HPDE6-E6E7 (cell line): ENCODE data around the gene SEC24D.
A peak's percentile ranks its signal among the peaks of the same experiment; 100 is the strongest.
"Not testable (repeated sequence)": the region's sequence is repeated elsewhere in the genome, so short reads cannot be mapped to it uniquely, and the experiment has no call there.

Source experiments
- DNase-seq: peaks from one replicate; pipeline ENCODE4 v3.0.0; 2011; ENCODE audit warnings: missing footprints; ENCODE audit errors: extremely low spot score

The SEC24D gene, protein sequence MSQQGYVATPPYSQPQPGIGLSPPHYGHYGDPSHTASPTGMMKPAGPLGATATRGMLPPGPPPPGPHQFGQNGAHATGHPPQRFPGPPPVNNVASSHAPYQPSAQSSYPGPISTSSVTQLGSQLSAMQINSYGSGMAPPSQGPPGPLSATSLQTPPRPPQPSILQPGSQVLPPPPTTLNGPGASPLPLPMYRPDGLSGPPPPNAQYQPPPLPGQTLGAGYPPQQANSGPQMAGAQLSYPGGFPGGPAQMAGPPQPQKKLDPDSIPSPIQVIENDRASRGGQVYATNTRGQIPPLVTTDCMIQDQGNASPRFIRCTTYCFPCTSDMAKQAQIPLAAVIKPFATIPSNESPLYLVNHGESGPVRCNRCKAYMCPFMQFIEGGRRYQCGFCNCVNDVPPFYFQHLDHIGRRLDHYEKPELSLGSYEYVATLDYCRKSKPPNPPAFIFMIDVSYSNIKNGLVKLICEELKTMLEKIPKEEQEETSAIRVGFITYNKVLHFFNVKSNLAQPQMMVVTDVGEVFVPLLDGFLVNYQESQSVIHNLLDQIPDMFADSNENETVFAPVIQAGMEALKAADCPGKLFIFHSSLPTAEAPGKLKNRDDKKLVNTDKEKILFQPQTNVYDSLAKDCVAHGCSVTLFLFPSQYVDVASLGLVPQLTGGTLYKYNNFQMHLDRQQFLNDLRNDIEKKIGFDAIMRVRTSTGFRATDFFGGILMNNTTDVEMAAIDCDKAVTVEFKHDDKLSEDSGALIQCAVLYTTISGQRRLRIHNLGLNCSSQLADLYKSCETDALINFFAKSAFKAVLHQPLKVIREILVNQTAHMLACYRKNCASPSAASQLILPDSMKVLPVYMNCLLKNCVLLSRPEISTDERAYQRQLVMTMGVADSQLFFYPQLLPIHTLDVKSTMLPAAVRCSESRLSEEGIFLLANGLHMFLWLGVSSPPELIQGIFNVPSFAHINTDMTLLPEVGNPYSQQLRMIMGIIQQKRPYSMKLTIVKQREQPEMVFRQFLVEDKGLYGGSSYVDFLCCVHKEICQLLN

DNA sequence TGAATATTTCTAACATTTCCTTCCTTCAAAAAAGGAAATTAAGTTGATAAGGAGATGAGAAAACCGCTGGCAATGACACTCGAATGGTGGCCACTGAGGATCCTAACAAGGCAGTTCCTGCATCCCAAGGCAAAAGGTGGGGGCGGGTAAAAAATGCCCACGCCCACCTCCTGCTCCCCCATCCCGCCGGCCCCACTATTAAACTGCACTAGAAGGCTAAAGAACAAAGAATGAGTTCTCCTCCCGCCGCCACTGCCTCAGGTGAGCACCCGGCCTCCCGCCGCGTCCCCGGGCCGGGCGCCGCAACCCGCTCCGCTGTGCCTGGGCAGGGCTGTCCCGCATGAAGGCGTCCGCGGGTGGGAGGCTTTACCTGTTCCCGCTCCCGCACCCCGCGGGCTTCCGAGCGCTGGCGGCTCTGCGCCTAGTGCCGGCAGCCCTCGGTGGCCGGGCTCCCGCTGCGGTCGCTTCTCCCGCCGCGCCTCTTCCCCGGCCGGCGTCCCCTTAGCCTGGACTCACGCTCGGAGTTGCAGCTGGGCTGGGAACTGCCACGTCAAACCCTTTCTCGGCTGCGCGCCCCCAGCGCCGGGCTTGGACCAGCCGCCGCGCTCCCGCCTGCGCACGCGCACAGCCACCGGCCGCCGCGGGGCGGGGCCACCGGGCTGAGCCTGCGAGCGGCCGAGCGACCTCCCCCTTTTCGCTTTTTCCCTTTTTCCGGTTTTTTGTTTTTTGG is at the start of gene SEC24D:
TSS of gene SEC24D (minus strand) at position 556 of the 730 bp plus-strand sequence. CDS start 2,430 bp downstream, outside the sequence.
- peak; percentile 95 for DNase-seq

DNA sequence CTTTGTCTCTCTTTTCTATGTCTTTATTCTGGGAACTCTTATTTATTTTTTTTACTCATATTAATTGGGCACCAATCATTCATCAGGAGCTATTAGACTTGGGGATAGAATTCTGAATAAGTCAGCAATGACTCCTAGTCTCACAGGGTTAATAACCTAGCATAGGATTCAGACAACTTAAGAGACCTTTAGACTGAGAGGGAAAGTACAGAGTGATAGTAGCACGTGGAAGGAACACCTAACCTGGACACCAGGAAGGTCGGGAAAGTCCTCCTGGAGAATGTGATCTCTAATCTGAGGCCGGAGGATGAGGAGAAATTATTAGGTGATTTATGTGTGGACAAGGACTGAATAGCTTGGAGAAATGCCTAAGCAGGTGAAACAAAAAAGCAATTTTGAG is 48.8 kb upstream of the SEC24D start:
- DNase-seq = no peak

DNA sequence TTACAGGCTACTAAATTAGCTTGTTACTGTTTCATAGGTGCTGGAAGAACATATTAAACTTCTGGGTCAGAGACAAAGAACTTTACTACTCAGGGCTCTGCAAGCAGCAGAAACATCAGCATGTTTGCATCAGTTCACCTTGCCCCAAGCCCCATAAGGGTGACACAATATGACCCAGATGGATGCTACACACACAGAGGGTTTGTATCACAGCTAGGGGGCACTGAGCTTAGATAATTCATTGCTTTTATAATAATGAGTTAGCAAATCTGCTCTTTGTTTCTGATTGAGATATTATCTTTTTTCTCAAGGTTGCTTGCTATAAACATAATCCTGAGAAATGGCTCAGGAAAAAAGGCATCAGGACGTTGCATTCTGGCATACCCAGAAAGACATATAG is 47.9 kb upstream of the SEC24D start:
- DNase-seq = no peak

DNA sequence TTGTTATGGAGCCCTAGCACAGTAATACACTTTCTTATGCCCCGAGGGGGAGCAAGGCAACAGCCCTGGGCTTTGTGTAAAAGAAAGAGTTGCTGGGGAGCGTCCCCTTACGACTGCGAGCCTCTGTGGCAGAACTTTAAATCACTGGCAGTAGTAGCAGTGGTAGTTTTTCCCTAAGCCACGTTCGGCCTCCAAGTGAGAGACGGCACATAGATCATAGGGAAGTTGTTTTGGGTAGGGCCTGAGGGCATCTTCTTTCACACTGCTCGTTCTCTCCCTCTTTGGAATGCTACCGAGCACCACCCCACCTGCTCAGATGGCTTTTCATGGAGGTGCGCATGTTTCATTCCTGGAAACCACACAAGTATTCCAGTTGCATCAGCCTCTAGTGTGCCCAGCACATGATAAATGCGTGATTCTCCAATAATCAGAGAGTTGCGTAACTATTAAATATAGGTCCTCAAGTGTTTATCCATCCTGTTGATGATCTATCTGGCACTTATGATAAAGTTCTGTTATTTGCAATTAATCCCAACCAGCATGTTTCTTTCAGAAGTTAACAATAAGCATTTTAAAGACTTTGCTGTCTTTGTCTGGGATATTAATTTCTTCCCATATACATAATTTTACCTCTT is 45.7 kb upstream of the SEC24D start:
- no peak for DNase-seq

DNA sequence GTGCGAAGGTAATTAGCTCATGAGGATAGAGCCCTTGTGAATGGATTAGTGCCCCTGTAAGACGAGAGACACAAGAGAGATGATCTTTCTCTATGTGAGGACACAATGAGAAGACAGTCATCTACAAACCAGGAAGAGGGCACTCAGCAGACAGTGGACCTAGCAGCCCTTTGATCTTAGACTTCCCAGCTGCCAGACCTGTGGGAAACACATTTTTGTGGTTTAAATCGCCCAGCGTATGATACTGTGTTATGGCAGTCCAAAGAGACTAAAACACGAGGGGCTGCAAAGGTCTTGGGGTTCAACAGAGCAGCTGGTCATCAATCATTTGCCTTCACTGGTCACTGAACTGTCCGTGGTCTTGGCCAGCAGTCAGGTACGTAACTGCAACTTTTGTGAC is 43.5 kb upstream of the SEC24D start:
- no peak for DNase-seq

DNA sequence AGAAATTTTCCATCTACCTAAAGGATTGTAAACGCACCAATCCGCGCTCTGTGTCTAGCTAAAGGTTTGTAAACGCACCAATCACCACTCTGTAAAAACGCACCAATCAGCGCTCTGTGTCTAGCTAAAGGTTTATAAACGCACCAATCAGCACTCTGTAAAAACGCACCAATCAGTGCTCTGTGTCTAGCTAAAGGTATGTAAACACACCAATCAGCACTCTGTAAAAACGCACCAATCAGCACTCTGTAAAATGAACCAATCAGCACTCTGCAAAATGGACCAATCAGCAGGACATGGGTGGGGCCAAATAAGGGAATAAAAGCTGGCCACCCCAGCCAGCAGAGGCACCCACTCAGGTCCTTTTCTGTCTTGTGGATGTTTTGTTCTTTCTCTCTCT is 42.6 kb upstream of the SEC24D start:
- DNase-seq = not testable (repeated sequence)

DNA sequence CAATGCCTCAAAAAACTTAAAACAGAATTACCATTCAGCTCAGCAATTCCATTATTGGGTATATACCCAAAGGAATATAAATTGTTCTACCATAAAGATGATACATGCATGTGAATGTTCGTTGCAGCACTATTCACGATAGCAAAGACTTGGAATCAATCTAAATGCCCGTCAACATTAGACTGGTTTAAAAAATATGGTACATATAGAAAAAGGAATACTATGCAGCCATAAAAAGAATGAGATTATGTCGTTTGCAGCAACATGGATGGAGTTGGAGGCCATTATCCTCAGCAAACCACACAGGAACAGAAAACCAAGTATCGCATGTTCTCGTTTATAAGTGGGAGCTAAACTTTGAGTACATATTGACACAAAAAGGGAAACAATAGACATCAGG is 41.9 kb upstream of the SEC24D start:
- no peak for DNase-seq

DNA sequence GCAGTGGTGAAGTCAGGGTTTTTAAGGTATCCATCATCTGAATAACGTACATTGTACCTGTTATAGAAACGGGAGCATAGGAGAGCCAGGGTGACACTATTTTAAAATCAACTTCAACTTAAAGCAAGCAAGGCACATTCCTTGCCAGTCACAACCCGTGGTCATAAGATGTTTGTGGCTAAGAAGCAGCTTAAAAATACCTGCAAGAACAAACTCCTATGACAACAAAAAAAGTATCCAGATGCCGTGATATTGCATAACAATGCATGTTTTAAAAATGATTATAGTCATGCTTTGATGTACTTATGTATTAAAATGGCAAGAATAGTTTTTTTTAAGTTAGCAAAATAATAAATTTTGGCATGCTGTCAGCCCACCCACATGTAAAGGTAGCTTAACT is 36.3 kb upstream of the SEC24D start:
- no peak for DNase-seq

DNA sequence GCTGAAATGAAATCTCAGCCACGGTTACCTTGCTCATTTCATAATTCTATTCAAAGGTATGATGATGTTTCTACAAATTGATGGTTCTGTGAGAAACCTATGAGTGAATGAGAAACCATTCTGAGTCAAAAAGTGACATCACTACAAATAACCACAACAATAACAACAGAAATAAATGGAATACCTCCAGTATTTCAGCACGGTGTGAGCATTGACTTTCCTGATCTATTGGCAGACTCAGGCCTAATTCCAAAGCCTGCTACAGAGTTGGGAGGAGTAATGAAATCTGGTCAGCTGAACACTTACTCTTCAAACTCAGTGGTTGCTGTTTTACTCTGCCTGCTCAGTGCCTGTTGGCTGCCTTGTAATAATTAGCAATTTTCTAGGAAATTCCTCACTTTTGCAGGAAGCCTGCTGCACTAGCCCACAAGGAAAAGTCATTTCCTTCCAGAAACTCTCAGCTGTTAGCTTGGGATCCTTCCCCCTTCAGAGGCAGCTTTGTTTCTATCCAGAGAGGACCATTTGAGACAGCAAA is 33.9 kb upstream of the SEC24D start:
- no peak for DNase-seq

DNA sequence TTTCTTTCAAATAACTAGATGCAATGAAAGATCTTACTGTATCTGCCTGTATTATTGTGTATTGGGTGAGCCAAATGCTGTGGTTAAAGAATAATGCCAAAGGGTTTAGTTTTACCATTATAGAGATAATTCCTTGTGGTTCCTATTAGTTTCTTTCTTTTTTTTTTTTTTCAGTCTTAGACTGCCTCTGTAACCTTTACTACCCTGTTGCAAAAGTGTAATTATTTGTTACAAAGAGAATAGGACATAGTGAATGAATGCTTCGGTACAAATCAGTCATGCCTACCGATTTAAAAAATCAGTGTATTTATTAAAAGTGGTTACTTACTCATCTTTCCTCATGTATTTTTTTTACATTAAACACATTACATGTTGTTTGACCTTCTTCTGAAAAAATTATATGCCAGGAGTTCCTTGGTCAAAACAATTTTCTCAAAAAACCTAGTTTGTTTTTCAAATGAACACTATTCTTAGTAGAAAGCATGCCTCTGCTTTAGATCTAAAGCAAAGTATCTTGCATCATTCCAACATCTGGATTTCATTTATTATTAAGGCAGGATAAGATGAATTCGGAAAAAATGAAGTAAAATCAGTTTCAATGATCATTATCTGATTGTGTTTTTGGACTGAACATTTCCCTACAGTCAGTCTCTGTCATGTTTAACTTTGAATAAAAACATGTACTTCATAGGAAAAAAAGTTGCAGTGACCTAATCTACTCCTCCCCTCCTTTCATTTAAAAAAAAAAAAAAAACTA is 31.6 kb upstream of the SEC24D start:
- no peak for DNase-seq

DNA sequence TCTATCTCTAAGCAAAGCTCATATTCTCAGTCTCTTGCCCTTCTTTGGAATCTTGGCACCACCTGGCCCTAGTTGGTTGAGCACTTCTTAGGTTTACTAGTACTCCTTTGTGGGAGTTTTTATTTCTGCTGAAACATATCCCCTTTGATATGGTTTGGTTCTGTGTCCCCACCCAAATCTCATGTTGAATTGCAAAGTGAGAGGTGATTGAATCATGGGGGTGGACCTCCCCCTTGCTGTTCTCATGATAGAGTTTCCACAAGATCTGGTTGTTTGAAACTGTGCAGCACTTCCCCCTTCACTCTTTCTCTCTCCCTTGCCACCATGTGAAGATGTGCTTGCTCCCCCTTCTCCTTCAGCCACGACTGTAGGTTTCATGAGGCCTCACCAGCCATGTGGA is 30.5 kb upstream of the SEC24D start:
- DNase-seq = no peak

DNA sequence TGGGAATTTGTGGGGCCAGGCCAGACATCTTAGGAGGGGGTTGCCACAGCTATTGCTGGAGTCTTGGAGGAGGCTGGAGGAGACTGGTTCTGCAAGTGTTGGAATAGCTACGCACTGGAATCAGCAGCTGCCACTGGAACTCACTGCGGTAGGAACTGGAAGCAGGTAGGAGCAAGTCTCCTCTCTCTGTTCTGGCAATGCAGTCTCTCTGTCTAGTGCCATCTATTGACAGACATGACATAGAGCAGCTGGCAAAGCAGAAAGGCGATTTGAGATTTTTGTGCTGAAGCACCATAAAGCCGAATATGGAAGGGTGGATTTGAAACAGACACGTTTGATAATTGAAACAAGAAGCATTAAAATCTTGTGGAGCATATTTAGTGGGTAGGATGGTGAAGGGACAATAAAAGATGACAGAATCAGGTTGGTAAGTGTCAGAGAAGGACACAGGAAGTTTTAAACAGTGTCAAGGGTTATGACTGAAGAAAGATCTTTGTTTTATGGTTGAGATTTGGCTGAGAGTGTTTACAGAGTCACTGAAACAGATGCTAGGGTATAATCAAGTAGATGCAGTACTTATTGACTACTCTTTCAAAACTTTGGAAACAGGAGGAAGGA is 29.3 kb upstream of the SEC24D start:
- peak; percentile 80 for DNase-seq

DNA sequence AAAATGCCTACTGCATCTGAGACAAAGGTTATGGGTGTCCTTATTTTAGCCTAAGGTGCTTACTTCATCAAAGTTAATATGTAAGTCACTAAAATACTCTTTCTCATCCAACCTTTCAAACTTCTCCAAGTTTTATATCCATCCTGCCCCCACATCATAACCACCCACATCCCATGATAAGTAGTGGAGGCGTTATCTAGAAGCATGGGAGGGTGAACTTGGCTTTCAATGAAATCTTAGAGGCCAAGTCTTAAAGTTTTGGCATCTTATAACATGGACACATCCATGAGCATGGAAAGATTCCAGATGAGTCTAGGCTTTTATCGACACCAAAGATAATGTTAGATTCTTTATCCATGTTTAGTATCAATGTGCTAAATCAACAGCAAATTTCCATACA is 22.9 kb upstream of the SEC24D start:
- DNase-seq = no peak

DNA sequence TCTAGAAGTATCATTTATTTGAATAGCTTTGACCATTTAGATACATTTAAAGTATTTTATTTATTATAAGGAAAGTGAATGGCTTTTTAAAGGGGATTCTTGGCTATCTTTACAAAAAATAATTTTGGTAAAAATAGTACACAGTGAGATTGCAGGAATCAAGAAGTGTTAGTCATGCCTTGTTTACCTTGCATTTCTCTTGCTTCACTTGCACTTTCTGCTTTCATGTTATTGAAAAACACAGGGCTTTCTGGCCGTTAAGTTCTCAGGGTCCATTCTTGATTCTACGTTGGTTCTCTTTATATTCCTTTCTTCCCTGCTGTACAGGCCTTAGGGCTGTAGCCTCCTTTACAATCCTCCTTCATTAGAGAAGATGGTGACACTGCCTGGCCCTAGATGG is 21.8 kb upstream of the SEC24D start:
- DNase-seq = no peak

DNA sequence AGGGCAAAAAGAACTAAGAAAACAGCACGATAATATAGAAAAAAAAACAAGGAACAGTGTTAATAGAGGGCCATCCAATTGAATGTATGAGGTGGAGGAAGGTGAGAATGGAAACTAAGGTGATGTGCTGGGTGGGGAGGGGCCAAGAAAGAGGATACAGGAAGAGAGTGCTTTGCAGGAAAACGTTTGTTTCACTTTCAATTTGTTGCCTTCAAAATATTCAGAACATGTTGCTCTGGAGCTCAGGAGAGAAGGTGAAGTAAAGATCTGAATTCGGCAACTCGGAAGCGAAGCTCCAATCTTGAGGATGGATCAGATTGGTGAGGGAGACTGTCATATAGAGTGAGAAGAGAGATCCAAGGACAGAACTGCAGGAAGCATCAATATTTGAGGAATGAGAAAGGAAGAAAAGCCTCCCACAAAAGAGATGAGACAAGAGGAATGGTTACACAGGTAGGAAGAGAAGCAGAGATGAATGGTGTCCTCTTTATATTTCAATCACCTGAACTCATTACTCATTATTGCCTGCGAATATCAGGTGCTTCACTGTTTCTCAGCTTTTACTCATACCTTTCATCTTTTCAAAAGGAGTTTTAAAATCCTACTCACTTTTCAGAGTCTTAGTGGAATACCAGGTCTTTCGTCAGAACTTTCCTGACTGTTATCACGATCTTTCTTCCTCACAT is 14.7 kb upstream of the SEC24D start:
- peak; percentile 38 for DNase-seq

DNA sequence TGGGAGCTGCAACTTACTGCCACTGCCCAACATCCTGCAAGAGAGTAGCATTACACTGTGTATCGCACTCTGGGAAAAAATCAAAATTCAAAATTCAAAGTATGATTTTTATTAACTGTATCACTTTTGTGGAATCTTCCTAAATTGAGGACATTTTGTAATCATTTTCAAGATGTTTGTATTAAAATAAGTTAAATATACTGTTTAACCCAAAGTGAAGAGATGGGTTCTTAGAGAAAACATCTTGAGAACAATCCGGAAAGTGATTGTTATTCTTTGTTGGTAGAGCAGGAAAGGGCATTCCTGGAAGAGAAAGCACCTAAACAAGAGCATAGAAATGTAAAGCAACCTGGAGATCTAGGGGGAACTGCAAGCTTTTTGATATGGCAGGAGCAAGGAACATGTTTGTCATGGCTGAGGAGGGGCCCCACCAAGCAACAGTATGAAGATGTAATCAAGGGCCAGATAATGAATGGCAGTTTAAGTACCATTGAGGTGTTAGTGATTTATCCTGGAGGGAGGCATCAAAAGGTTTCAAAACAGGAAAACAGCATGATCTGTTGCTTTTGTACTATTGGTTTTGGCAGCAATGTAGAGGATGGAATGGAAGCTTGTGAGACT is 14.1 kb upstream of the SEC24D start:
- DNase-seq = no peak

DNA sequence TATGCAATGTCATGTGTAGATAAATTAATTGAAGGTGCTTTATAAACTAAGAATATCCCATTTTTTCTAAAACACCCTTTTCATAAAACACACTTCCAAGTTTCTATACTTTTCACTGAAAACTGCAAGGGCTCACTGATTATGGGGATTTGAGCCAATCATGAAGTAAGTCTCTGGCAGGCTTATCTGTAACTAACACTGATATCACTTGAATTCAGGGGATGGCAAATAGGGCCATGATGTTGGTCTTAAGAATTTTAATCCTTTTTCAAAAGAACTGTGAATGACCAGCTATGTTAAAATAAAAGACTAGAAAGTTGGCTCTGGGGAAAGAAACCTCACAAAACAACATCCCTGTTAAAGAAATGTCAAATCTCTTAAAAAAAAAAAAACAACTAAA is 13.0 kb upstream of the SEC24D start:
- DNase-seq = no peak

DNA sequence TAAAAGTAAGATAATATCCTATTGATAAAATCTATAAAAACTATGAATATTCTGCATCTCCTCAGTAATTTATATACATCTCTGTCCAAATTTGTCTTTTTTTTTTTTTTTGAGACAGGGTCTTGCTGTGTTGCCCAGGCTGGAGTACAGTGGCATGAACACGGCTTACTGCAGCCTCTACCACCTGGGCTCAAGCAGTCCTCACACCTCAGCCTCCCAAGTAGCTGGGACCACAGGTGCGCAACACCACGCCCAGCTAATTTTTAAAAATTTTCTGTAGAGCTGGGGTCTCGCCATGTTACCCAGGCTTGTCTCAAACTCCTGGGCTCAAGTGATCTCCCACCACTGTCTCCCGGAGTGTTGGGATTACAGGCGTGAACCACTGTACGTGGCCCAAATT is 12.3 kb upstream of the SEC24D start:
- no peak for DNase-seq

DNA sequence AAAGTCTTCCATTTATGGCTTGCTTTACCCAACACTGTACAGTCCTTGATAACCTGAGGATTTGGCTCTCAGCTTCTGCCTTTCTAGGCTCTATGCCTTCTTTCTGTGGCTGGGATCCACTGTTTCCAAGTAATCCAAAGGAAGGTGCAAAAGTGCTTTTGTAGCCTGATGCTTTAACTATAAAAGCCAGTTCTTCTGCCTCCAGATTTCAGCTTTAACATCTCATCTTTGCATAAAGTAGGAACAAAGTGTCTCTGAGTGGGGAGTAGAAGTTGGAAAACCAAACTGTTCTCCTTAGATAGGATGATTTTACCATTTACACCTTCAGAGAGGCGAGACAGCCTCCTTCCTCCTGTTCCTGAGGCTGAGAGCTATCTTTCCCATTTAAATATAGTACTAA is 11.1 kb upstream of the SEC24D start:
- DNase-seq = no peak
